ENCODE results near the gene NGFR. TPM values are rescaled to one million over a fixed set of nuclear protein-coding genes. Genes with fewer than 3 reads are reported as not detected.

Gene NGFR
- total RNA-seq, 2 experiments from 2014 or later = 0.10 to 1.1 TPM

DNA sequence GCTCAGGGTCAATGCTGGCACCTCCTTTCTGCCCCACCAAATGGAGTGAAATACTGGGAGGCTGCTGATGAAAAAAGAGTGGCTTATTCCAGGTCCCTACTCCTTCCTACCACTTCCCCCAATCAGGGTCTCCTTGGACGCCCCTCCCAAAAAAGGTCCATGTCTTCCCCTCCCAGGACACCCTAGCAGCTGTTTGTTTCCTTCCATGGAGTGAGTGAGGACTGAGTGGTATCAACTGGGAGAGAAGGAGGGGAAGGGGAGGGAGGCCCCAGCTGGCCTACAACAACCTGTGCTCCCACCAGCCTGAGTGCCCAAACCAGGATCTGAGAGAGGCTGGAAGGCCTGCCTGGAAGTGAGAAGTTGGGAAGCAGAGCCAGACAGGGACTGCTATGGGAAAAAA is 28.7 kb upstream of the NGFR start:
- Histone ChIP-seq H2AFZ (ENCODE audit: low read length) (no peak overlapping the region), H3K79me2 (ENCODE audit: insufficient read depth, low read depth, low read length) (no peaks in the 10 kb centered on the region), H3K4me3 (ENCODE audit: low read depth, low read length, poor library complexity, severe bottlenecking) (no peak overlapping the region), H3K9me3 (ENCODE audit: low read length) (no peaks in the 10 kb centered on the region), H3K4me2 (ENCODE audit: low read length) (no peak overlapping the region), H3K4me1 (ENCODE audit: insufficient read depth, low read length, poor library complexity, severe bottlenecking) (no peaks in the 10 kb centered on the region), H4K20me1 (ENCODE audit: insufficient read depth, low read length) (no peaks in the 10 kb centered on the region), H3K27ac (ENCODE audit: low read depth, low read length, poor library complexity, severe bottlenecking) (no peak overlapping the region), H3K36me3 (ENCODE audit: insufficient read depth, low read length) (no peaks in the 10 kb centered on the region), H3K9me2 (ENCODE audit: insufficient read depth, low read length) (no peaks in the 10 kb centered on the region)
- ChIA-PET POLR2A (interaction anchor here (0.6 kb wide), 1 partner anchor 1020 kb away, joined by 3 read pairs; no protein-coding TSS in a partner anchor), CTCF (ENCODE audit: unreplicated experiment) (no interaction called here)
- no TSS peak for BruUV-seq (replicated peaks)
- DNase-seq (ENCODE audit: low spot score) = no peak
- TF ChIP-seq, protein P1, sequence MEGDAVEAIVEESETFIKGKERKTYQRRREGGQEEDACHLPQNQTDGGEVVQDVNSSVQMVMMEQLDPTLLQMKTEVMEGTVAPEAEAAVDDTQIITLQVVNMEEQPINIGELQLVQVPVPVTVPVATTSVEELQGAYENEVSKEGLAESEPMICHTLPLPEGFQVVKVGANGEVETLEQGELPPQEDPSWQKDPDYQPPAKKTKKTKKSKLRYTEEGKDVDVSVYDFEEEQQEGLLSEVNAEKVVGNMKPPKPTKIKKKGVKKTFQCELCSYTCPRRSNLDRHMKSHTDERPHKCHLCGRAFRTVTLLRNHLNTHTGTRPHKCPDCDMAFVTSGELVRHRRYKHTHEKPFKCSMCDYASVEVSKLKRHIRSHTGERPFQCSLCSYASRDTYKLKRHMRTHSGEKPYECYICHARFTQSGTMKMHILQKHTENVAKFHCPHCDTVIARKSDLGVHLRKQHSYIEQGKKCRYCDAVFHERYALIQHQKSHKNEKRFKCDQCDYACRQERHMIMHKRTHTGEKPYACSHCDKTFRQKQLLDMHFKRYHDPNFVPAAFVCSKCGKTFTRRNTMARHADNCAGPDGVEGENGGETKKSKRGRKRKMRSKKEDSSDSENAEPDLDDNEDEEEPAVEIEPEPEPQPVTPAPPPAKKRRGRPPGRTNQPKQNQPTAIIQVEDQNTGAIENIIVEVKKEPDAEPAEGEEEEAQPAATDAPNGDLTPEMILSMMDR (conservative IDR thresholded peaks at IDR 0.05; ENCODE audit: low read length) = no peak
- TF ChIP-seq EZH2phosphoT487 (IDR thresholded peaks at IDR 0.05; ENCODE audit: borderline replicate concordance, low read depth, low read length) = no peak
- intact Hi-C loops (cut with micrococcal nuclease; ENCODE audit: unreplicated experiment) = no loop called here

DNA sequence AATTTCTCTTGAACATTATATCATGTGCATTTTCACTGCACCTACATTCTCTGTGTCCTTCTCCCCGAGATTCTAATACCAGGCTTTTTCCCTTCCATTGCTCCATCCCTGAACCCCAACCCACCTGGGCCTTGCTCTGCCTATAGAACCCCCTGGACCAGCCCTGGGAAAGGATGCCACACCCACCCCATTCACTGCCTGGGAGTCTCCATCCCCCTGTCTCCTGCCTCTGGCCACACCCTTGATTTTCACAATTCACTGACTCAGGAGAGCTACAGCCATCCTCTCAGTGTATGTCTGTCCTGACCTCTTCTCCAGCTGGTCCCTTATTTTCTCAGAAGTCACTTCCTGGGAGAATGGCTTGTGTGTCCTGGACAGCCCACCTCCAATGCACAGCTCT is 27.9 kb upstream of the NGFR start:
- POLR2A ChIA-PET = interaction anchor here (0.6 kb wide), 1 partner anchor 25 kb away, joined by 3 read pairs; no protein-coding TSS in a partner anchor
- no peak for TF ChIP-seq EZH2phosphoT487 (IDR thresholded peaks at IDR 0.05; ENCODE audit: borderline replicate concordance, low read depth, low read length)
- TF ChIP-seq, protein P1 (conservative IDR thresholded peaks at IDR 0.05; ENCODE audit: low read length) = no peak
- intact Hi-C loops (cut with micrococcal nuclease; ENCODE audit: unreplicated experiment) = no loop called here

DNA sequence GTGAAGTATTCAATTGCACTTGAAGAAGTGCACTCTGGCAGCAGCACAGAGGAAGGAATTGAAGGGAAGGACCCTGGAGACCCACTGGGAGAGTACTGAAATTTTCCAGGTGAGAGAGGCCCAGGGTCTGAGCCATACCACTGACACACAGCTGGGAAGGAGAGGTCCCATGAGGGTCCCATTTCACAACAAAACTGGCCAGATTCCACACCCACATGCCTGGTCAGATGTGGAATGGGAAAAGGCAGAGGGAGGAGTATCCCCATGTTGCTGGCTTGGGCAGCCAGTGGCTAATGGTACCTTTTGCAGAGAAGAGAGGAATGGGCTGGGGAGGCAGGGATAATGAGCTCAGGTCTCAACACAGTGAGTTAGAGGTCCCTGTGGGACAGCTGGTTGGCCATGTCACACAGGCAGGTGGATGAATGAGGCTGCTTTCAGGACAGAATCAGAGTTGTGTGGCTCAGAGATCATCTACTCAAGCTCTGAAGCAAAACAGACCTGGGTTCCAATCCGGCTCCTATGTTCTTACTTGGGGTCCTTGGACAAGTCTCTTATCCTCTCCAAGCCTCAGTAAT is 26.2 kb upstream of the NGFR start:
- DNase-seq (ENCODE audit: low spot score) = no peak
- Histone ChIP-seq H2AFZ (ENCODE audit: low read length) (no peak overlapping the region), H3K9me2 (ENCODE audit: insufficient read depth, low read length) (no peaks in the 10 kb centered on the region), H3K4me3 (ENCODE audit: low read depth, low read length, poor library complexity, severe bottlenecking) (no peak overlapping the region), H3K27ac (ENCODE audit: low read depth, low read length, poor library complexity, severe bottlenecking) (no peak overlapping the region), H4K20me1 (ENCODE audit: insufficient read depth, low read length) (no peaks in the 10 kb centered on the region), H3K36me3 (ENCODE audit: insufficient read depth, low read length) (no peaks in the 10 kb centered on the region), H3K4me2 (ENCODE audit: low read length) (no peak overlapping the region), H3K9me3 (ENCODE audit: low read length) (no peaks in the 10 kb centered on the region), H3K79me2 (ENCODE audit: insufficient read depth, low read depth, low read length) (no peaks in the 10 kb centered on the region), H3K4me1 (ENCODE audit: insufficient read depth, low read length, poor library complexity, severe bottlenecking) (no peaks in the 10 kb centered on the region)
- no TSS peak for BruUV-seq (replicated peaks)
- CTCF ChIA-PET (ENCODE audit: unreplicated experiment) = interaction anchor here (0.6 to 0.9 kb wide), 2 partner anchors 8 to 20 kb away, joined by 3 to 5 read pairs; no protein-coding TSS in a partner anchor
- TF ChIP-seq, protein P1 (conservative IDR thresholded peaks at IDR 0.05; ENCODE audit: low read length) = no peak
- no peak for TF ChIP-seq EZH2phosphoT487 (IDR thresholded peaks at IDR 0.05; ENCODE audit: borderline replicate concordance, low read depth, low read length)
- POLR2A ChIA-PET = no interaction called here
- intact Hi-C loops (cut with micrococcal nuclease; ENCODE audit: unreplicated experiment) = no loop called here

More for the DNA sequence above, 27.9 kb upstream of the NGFR start:
- H3K27ac ChIP-seq (ENCODE audit: low read depth, low read length, poor library complexity, severe bottlenecking) = no peak overlapping the region
- H3K9me3 ChIP-seq (ENCODE audit: low read length) = no peaks in the 10 kb centered on the region
- no peak overlapping the region for H2AFZ ChIP-seq (ENCODE audit: low read length)
- H3K4me2 ChIP-seq (ENCODE audit: low read length) = no peak overlapping the region
- no peaks in the 10 kb centered on the region for H4K20me1 ChIP-seq (ENCODE audit: insufficient read depth, low read length)
- CTCF ChIA-PET (ENCODE audit: unreplicated experiment) = no interaction called here
- no peaks in the 10 kb centered on the region for H3K9me2 ChIP-seq (ENCODE audit: insufficient read depth, low read length)
- no peak overlapping the region for H3K4me3 ChIP-seq (ENCODE audit: low read depth, low read length, poor library complexity, severe bottlenecking)
- DNase-seq (ENCODE audit: low spot score) = no peak
- no peaks in the 10 kb centered on the region for H3K4me1 ChIP-seq (ENCODE audit: insufficient read depth, low read length, poor library complexity, severe bottlenecking)
- H3K79me2 ChIP-seq (ENCODE audit: insufficient read depth, low read depth, low read length) = no peaks in the 10 kb centered on the region
- no peaks in the 10 kb centered on the region for H3K36me3 ChIP-seq (ENCODE audit: insufficient read depth, low read length)
- no TSS peak for BruUV-seq (replicated peaks)

Measured in OCI-LY7 (cell line).